GM12873 (cell line): ENCODE results near the gene PHACTR4.

Experiments
- CTCF ChIP-seq: IDR thresholded peaks from 2 replicates; pipeline ENCODE4 v1.5.1; 2012; ENCODE audit warnings: low read depth, mild to moderate bottlenecking, moderate library complexity, low read length, control low read depth; ENCODE audit not compliant: insufficient read depth; ENCODE audit errors: missing control alignments

The PHACTR4 gene

DNA sequence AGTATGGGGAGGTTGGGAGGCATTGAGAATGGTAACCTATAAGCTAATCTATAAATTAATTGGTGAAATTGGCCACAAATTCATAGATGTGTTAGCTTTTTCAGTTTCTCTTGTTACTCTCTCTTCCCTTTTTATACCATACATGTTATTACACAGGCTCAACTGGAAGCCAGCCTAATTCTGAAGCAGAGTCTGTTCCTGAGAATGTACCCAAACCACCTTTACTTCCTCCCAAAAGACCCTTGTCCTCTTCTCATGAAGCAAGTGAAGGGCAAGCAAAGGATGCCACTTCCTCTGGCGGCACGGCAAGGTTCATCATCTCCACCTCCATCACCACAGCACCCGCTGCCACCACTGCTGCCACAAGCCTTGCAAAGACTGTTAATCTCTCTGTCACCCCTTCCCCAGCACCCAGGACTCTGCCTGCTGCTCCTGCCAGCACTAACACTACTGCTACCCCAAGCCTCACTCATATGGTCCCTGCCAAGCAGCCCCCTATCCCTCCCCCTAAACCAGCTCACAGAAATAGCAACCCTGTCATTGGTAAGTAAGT is 96.8 kb downstream of the PHACTR4 start:
- TF ChIP-seq CTCF: no peak

GRCh38 chr1:28470146-28470545 is 100.6 kb downstream of the PHACTR4 start:
- TF ChIP-seq CTCF: no peak

GRCh38 chr1:28480308-28480707 is 110.8 kb downstream of the PHACTR4 start:
- TF ChIP-seq CTCF: no peak

GRCh38 chr1:28482138-28482537 is 112.6 kb downstream of the PHACTR4 start:
- TF ChIP-seq CTCF: no peak

GRCh38 chr1:28482702-28483101 is 113.2 kb downstream of the PHACTR4 start:
- no peak for TF ChIP-seq CTCF

DNA sequence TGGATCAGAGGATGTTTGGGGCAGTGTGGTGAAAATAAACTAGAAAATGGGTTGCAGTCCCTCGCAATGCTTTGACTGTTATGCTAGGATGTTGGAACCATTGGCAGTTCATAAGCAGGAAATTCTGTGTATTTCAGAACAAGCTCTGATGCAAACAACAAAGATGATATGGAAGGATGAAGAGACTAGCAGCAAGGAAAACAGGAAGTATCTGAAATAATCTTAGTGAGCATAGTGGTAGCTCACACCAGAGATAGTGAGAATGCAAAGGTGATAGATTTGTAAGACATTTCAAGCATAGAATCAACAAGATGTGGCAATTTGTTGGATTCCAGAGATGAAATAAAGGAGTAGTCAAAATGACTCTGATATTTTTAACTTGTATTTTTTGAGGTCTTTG is 125.2 kb downstream of the PHACTR4 start:
- TF ChIP-seq CTCF: no peak

DNA sequence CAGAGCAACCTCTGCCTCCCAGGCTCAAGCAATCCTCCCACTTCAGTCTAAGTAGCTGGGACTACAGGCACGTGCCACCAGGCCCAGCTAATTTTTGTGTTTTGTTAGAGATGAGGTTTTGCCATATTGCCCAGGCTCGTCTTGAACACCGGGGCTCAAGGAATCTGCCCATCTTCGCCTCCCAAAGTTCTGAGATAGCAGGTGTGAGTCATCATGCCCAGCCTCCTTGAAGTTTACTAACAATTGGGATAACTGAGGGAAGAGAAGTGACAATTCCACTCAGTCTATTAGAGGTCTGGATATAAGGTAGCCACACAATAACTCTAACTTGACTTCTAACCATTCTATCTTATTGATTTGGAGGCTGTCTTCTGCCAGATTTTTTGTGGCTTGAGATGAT is 130.0 kb downstream of the PHACTR4 start:
- no peak for TF ChIP-seq CTCF
